GM20000 (cell line): ENCODE data around the gene MTURN.

Experiments
- DNase-seq: peaks from one replicate; pipeline ENCODE4 v3.0.0; 2012; ENCODE audit warnings: low spot score
- TF ChIP-seq, protein P1 (sequence below): IDR thresholded peaks from 2 replicates; pipeline ENCODE4 v1.5.1; 2012; ENCODE audit warnings: mild to moderate bottlenecking, control low read depth; ENCODE audit errors: extremely low read depth, missing control alignments

MTURN gene

DNA sequence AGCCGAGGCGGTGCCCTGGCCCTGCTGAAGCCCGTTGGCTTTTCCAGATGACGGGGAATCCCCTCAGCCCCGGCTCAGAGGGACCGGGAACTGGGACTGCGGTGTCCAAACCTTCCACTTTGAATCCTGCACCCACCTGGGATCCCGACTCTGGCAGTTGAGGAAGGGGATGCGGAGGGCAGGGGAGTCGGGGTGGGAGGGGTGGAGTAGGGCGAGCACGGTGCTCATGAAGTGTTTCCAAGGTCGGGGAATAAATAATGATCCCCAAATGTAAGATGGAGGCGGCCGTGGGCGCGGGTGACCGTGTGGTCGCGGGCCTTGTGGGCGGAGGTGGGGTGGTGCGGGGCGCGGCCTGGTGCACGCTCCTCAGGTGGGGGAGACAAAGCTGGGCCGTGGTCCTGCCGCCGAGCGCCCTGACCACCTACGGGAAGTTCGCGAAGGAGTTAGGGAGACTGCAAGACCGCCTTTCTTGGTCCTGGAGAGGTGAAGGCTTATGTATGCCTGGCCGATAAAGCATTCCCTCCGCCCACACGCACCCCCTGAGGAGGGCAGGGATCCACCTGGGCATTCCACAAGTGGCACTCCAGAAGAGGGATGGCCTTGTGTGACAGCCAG is 1.4 kb downstream of the MTURN start:
- DNase-seq, result no peak

DNA sequence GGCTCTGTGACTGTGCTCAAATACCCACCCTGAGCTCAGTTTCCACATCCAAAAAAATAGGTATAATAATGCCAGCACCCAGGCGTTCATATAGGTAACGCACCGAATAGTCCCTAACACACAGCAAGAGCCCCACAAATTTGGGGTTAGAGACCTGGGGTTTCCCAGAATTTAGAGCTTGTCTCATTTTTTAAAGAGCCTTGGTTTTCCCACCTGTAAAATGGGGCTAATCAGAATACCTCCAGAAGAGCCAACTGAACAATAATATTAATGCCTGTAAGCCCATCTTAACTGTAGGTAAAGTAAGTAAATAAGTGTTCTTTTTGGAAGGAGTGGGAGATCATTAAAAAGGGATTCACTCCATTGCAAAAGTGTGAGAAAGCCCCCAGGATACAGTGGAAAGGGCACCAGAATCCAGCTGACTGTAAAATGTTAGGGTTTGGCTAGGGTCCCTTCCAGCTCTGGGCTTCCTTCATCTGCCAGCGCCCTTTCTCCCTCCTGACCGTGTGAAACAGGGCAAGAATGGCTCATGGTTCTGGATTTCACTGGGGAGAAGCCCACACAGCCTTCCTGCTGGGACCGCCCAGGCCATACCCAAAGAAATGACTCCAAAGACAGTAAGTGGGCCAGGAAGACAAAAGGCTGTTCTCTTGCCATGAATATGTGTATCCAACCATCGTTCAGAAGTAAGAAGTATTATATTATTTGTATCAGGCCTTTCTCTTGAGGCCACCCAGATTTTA is 2.1 kb downstream of the MTURN start:
- TF ChIP-seq, protein P1, sequence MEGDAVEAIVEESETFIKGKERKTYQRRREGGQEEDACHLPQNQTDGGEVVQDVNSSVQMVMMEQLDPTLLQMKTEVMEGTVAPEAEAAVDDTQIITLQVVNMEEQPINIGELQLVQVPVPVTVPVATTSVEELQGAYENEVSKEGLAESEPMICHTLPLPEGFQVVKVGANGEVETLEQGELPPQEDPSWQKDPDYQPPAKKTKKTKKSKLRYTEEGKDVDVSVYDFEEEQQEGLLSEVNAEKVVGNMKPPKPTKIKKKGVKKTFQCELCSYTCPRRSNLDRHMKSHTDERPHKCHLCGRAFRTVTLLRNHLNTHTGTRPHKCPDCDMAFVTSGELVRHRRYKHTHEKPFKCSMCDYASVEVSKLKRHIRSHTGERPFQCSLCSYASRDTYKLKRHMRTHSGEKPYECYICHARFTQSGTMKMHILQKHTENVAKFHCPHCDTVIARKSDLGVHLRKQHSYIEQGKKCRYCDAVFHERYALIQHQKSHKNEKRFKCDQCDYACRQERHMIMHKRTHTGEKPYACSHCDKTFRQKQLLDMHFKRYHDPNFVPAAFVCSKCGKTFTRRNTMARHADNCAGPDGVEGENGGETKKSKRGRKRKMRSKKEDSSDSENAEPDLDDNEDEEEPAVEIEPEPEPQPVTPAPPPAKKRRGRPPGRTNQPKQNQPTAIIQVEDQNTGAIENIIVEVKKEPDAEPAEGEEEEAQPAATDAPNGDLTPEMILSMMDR, result no peak
- no peak for DNase-seq

More for the DNA sequence above, 1.4 kb downstream of the MTURN start:
- TF ChIP-seq, protein P1, result no peak

DNA sequence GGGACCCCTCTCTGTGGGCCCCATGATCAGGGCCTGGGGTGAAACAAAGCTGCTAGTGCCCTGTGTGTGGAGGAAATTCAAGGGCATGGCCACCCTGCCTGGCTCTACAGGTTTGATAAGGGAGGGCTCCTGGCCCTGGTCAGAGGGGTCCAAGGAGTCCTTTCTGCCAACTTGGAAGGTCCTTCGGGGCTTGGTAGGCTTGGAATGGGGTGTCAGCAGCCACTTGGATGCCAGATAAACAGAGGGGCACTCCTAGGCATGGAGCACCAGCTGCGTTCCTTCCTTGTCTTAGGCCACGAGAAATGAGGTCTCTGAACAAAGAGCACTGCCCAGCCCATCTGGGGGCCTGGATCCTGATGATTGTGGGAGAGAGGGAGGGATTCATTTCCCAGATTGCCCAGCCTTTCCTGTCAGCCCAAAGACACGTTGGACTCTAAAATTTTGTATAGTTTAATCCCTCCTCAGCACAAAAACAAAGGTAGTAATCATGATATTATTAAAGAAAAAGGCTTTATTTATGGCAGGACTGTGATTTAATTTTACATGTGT is 5.1 kb downstream of the MTURN start:
- TF ChIP-seq, protein P1, result no peak
- DNase-seq, result no peak

DNA sequence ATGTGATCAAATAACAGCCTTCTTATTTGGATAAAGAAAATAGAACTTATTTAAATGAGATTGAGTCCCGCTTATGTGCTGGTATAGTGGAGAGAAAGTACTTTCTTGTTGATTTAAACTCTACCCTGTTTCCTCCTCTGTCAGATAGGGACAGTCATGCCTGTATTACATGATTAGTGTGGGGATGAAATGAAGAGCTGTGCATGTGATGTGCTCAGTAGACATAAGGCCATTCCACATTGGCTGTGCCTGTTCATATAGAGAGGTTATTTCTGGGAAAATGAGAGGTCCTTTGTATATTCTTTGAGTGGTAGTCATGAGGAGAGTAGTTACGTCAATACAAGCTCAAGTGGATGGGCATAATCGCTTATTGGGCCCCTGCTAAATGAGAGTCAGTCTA is 5.7 kb downstream of the MTURN start:
- TF ChIP-seq, protein P1, result no peak
- DNase-seq, result no peak

DNA sequence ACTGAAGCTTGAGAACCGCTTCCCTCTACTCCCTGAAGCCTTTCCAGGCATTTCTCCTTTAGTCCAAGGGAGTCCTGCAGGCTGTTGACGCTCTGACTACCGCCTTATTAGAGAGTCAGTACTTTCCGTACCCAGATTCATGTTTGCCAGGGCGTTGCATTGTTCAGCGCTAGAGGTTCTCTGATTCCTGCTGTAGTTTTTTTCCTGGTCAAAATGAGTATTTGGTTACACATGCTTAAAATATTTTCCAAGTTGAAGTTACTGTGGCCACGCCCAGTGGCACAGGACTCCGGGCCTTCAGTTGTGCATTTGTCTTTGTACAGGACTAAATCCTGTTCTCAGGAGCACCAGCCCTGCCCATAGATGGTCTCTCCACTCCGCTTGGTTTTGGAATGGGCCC is 7.9 kb downstream of the MTURN start:
- TF ChIP-seq, protein P1, result no peak
- DNase-seq, result no peak

DNA sequence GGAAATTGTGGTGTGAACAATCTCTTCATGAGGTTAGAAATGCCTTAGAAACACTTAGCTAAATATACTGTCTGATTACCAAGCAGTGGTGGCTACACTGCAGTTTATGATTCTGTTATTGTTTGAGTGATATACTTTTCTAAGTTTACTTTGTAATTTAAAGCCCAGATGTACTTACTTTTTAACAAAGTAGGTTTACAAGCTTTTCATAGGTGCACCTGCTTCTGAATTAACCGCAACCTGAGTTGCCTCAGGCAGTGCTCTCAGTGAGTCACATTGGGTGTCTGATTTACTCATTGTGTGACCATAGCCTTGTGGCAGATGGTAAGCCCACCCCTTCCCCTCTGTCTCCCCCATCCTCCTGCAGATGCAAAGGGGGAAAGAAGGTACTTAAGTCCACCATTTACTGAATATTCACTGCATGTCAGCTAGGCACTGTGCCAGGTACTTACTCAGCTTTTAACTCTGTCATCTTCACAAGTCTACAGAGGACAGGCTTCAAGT is 9.0 kb downstream of the MTURN start:
- TF ChIP-seq, protein P1, result no peak

DNA sequence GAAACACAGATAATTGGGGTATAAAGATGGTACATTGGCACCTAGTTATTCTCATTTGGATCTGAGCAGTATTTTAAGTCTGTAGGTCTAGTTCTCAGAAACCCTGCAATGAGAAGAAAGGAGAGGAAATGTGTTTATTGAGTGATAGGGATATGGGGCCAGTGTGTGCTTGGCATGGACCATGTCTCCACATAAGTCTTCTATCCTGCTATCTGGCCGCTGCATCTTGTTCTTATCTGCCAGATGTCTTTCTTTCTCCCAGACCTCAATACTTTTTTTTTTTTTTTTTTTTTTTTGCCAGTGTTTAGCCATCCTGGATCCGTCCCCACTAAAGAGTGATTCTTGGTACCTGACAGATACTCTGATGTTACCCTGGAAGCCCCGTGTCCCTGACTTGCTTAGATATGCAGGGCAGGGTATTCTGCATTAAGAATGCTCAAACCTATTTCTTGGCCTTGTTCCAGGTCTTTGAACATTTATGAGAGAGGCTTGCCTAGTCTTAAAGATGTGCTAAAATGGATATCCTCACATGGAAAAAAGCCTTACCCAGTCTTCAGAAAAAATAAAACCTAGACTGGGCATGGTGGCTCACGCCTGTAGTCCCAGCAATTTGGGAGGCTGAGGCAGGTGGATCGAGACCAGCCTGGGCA is 10.0 kb downstream of the MTURN start:
- DNase-seq, result no peak
- TF ChIP-seq, protein P1, result no peak

More for the DNA sequence above, 9.0 kb downstream of the MTURN start:
- no peak for DNase-seq
